GM12874 (cell line): Measurements from ENCODE around the gene MYLK2.

Source experiments
- TF ChIP-seq, protein P1 (sequence below): IDR thresholded peaks from 2 replicates; pipeline ENCODE4 v1.5.1; 2011; ENCODE audit warnings: low read depth, mild to moderate bottlenecking, control low read depth, low read length, moderate library complexity; ENCODE audit not compliant: insufficient read depth

MYLK2 gene

DNA sequence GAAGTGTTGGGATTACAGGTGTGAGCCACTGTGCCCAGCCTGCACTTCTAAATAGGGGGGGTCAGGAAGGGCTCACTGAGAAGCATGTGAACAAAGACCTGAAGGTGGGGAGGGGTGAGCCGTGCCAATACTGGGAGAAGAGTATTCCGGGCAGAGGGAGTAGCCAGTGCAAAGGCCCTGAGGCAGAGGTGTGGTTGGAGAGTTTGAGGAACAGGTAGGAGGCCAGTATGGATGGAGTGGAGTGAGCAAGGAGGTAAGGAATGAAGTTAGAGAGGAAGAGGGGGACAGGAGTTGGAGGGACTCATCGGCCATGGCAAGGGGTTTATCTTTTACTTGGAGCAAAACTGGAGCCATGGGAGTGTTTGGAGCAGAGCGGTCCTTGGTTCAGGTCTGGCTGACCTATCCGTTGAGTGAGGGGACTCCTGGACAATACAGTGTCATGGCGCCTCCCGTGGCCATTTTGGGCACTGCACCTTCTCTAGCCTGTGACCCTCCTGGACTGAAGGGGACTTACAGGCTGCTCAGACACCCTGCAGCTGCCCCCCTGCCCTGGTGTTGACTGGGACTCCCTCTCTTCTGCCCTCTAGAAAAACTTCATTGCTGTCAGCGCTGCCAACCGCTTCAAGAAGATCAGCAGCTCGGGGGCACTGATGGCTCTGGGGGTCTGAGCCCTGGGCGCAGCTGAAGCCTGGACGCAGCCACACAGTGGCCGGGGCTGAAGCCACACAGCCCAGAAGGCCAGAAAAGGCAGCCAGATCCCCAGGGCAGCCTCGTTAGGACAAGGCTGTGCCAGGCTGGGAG, 14.2 kb downstream of the MYLK2 start:
- TF ChIP-seq, protein P1, sequence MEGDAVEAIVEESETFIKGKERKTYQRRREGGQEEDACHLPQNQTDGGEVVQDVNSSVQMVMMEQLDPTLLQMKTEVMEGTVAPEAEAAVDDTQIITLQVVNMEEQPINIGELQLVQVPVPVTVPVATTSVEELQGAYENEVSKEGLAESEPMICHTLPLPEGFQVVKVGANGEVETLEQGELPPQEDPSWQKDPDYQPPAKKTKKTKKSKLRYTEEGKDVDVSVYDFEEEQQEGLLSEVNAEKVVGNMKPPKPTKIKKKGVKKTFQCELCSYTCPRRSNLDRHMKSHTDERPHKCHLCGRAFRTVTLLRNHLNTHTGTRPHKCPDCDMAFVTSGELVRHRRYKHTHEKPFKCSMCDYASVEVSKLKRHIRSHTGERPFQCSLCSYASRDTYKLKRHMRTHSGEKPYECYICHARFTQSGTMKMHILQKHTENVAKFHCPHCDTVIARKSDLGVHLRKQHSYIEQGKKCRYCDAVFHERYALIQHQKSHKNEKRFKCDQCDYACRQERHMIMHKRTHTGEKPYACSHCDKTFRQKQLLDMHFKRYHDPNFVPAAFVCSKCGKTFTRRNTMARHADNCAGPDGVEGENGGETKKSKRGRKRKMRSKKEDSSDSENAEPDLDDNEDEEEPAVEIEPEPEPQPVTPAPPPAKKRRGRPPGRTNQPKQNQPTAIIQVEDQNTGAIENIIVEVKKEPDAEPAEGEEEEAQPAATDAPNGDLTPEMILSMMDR: peak; percentile 97

DNA sequence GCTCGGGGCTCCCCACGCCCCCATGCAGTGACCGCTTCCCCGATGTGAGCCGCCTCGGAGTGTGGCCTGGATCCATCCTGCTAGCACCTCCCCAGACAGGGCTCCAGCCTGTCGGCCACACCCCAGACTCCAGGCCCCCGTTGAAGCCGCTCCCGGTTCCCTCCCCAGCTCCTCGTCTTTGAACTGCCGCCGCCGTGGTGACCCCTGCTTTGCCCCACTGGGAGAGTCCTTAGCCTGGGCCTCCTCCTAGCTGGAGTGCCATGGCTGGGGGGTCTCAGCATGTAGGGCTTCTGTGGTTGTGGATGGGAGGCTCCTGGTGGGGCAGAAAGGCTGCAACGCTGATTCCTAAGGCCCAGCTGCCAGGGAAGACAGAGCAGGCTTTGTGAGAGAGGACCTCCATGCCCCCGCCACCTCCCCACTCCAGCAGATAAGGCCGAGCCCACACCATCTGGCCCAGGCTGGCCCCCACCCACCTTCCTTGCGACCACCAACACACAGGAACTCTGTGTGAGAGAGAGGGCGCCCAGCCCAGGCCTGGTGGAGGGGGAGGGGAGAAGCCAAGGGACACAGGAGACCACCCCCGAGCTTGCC, 14.9 kb downstream of the MYLK2 start:
- TF ChIP-seq, protein P1: no peak

GRCh38 chr20:31835554-31835953, 16.4 kb downstream of the MYLK2 start:
- TF ChIP-seq, protein P1: no peak

- TF ChIP-seq, protein P1: no peak
Measured at GRCh38 chr20:31835977-31836852, 17.1 kb downstream of the MYLK2 start.

DNA sequence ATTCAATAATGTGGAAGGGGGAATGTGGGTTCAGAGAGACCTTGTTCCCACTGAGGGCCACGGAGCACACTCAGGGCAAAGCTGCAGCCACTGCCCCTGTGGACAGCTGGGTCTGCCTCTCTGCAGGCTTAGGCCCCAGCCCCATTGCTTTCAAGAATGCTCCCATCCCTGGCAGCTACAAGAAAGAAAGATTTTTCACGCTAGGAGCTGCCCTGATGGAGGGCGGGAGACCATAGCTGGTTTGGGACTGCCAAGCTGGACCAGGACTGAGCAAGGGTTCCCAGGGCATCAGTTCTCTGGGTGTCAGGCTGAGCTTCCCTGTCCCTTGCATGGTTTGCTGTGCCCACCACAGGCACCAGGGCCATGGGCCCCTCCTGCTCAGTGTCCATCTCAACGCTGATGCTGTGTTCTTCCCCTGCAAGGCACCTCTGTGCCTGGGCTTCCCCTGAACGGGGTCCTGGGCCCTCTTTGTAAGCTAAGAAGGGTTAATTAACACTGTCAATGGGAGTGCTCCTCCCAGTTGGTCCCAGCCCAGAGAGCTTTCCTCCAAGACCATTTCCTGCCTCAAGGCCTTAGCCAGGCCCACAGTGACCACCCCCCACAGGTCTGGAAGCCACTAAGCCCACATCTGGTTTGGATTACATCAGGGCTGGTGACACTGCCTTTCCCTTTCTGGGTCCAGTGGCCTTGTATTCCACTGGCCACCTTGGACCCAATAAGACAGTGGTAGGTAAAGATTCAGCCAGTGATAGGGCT, 17.9 kb downstream of the MYLK2 start:
- TF ChIP-seq, protein P1: no peak

DNA sequence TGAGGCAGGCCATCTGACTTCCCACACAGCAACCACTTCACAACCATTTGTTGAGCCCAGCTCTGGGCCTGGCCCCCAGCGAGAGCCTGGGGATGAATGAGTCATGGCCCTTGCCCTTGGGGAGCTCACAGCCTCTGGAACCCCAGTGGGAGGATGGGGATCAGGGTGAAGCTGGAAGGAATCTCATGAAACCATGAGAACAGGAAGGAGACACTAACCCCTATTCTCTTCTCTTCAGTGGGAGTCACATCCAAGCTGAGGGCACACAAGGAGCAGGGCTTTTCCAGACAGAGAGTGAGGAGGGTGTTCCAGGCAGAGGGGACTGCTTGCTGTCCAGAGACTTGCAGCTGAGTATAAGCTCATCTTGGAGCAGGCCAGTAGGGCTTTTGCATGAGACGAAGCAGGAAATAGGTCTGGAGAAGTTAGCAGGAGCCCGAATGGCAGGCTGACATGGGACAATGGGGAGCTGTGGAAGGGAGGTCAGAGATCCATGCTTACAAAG, 18.8 kb downstream of the MYLK2 start:
- TF ChIP-seq, protein P1: no peak
